A673 (cell line): ENCODE data around the gene RBSN. TPM values are rescaled to one million over a fixed set of nuclear protein-coding genes. Genes with fewer than 3 reads are reported as not detected.

Experiments used
- BruUV-seq: library from RNA; stranded (reverse); fragments of 400-500 nt; replicated peaks from 2 replicates; lab custom pipeline; 2021; lab: Mats Ljungman, UMichigan
- CTCF ChIA-PET: fragments of 300-600 bp; sonication (Branson Sonifier 250); formaldehyde crosslinking; loops from one replicate; lab custom pipeline; 2022; ENCODE audit warnings: antibody characterized with exemption; lab: Charles Lee
- POLR2A ChIA-PET: fragments of 300-600 bp; sonication (Branson Sonifier 250); formaldehyde crosslinking; loops from one replicate; lab custom pipeline; 2022; ENCODE audit warnings: antibody characterized with exemption; ENCODE audit not compliant: low non-redundant PET; lab: Charles Lee
- DNase-seq: peaks from one replicate; pipeline ENCODE4 v3.0.0-alpha.2; 2015; ENCODE audit warnings: low spot score
- H3K27ac ChIP-seq: fragments of 200-600 bp; sonication (generic); 2 replicates; pipeline ENCODE4 v1.5.1; 2016; ENCODE audit warnings: mixed run types, low read depth, mild to moderate bottlenecking, mixed read lengths, antibody characterized with exemption, low read length; ENCODE audit not compliant: poor library complexity, severe bottlenecking
- H3K27me3 ChIP-seq: fragments of 200-600 bp; sonication (generic); replicated peaks from 2 replicates; pipeline ENCODE4 v1.6.1; 2017; ENCODE audit warnings: mixed run types, low read depth, mild to moderate bottlenecking, mixed read lengths, antibody characterized with exemption, low read length; ENCODE audit not compliant: insufficient read depth, poor library complexity
- H3K36me3 ChIP-seq: fragments of 200-600 bp; sonication (generic); 2 replicates; pipeline ENCODE4 v1.6.1; 2016; ENCODE audit warnings: mixed run types, mild to moderate bottlenecking, mixed read lengths, antibody characterized with exemption, low read length; ENCODE audit not compliant: insufficient read depth, poor library complexity, severe bottlenecking
- H3K4me1 ChIP-seq: fragments of 200-600 bp; sonication (generic); 2 replicates; pipeline ENCODE4 v1.6.1; 2017; ENCODE audit warnings: mixed run types, mild to moderate bottlenecking, mixed read lengths, antibody characterized with exemption, low read length; ENCODE audit not compliant: insufficient read depth, poor library complexity, severe bottlenecking
- H3K4me3 ChIP-seq: fragments of 200-600 bp; sonication (generic); 2 replicates; pipeline ENCODE4 v1.5.1; 2016; ENCODE audit warnings: low read depth, mixed run types, mild to moderate bottlenecking, mixed read lengths, low read length; ENCODE audit not compliant: poor library complexity, severe bottlenecking
- H3K9me3 ChIP-seq: fragments of 200-600 bp; sonication (generic); 2 replicates; pipeline ENCODE4 v1.6.1; 2016; ENCODE audit warnings: mixed run types, low read depth, mild to moderate bottlenecking, mixed read lengths, antibody characterized with exemption, low read length; ENCODE audit not compliant: poor library complexity, severe bottlenecking
- CTCF ChIP-seq: fragments of 300-800, 200-600 bp; sonication (generic); conservative IDR thresholded peaks from 2 replicates; pipeline ENCODE4 v1.5.1; 2017; ENCODE audit warnings: low read depth, mild to moderate bottlenecking, antibody characterized with exemption, low read length, moderate library complexity, mixed read lengths
- EZH2 ChIP-seq: fragments of 200-600 bp; sonication (generic); IDR thresholded peaks from 2 replicates; pipeline ENCODE4 v1.6.1; 2017; ENCODE audit warnings: borderline replicate concordance, low read depth, mild to moderate bottlenecking, mixed read lengths, antibody characterized with exemption, low read length; ENCODE audit not compliant: poor library complexity, severe bottlenecking
- intact Hi-C: fragments of 100-400 bp; cut with micrococcal nuclease; formaldehyde crosslinking; loops from one replicate; pipeline ENCODE4 v1.10.0; 2022; ENCODE audit not compliant: unreplicated experiment
- total RNA-seq: library from RNA; stranded (reverse); gene quantifications from 2 replicates; pipeline ENCODE4 v1.2.3, GENCODE V29; 2021

RBSN gene
- total RNA-seq, 1 experiment from 2014 or later: 31.2 TPM

DNA sequence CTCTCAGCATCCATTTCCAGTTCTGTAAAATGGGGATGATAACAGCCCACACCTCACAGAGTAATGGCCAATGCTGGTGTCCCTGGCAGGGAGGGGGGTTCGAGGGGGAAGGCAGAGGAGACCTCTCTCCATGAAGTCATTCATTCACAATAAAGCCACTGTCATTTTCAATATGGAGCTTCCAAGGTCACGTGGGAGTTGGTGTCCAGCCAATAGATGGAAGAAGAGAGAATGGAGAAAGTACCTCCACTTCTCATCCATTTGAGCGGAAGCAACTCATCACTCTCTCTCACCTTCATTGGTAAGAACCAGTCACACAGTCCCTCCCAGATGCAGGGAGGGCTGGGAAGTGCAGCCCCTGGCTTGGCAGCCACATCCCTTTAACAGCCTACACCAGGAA, 14.9 kb upstream of the RBSN start:
- ChIA-PET CTCF (interaction anchor here (0.6 kb wide), 1 partner anchor 9 kb away, joined by 4 read pairs; no protein-coding TSS in a partner anchor), POLR2A (no interaction called here)
- Histone ChIP-seq H3K4me1 (no peaks in the 10 kb centered on the region), H3K27ac (no peak overlapping the region), H3K27me3 (no peaks in the 10 kb centered on the region), H3K36me3 (no peaks in the 10 kb centered on the region), H3K4me3 (no peak overlapping the region), H3K9me3 (no peaks in the 10 kb centered on the region)
- BruUV-seq: no TSS peak
- no peak for DNase-seq
- TF ChIP-seq CTCF (no peak), EZH2 (no peak)
- intact Hi-C loops: no loop called here

DNA sequence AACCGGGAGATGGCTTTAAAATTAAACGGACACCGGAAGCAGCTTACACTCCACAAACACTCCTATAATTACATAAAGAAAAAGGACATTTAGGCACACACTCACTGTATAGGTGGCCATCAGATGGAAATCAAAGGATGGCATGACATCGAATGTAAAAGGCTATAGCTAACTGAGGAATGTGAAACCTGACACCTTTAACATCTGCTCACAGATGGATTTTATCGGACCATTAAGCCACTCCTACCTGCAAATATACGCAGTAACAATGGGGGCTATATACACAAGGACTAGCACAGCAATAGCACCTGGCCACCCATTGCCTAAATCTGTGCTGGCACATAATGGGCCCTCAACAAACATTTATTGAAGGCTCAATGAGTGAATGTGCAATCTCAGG, 14.5 kb upstream of the RBSN start:
- TF ChIP-seq CTCF: no peak
- TF ChIP-seq EZH2: no peak
- H3K4me1 ChIP-seq: no peaks in the 10 kb centered on the region
- H3K36me3 ChIP-seq: no peaks in the 10 kb centered on the region
- intact Hi-C loops: no loop called here
- no peaks in the 10 kb centered on the region for H3K27me3 ChIP-seq
- ChIA-PET CTCF (interaction anchor here (0.6 kb wide), 1 partner anchor 9 kb away, joined by 4 read pairs; no protein-coding TSS in a partner anchor), POLR2A (no interaction called here)
- no peak overlapping the region for H3K4me3 ChIP-seq
- H3K27ac ChIP-seq: no peak overlapping the region
- BruUV-seq: no TSS peak
- H3K9me3 ChIP-seq: no peaks in the 10 kb centered on the region
- DNase-seq: peak; percentile 16

DNA sequence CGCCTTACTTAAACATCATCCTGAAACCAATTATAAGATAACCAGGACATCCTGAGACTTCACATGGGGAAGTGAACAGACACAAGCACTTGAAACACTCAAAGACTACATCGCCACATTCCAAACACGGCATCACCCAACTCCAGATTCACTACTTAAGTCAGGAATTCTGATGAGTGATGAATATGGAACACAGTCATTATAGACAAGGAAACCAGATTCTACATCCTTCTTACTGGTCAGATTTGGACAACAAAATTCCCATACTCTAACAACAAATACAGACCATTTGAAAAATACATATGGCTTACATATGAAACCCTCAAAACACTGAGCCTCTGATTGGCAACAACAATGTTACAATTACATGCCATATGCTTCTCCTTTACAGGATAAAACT, 13.1 kb upstream of the RBSN start:
- no peak overlapping the region for H3K4me3 ChIP-seq
- no peaks in the 10 kb centered on the region for H3K9me3 ChIP-seq
- intact Hi-C loops: no loop called here
- ChIA-PET CTCF (no interaction called here), POLR2A (no interaction called here)
- no peak for DNase-seq
- no TSS peak for BruUV-seq
- H3K27me3 ChIP-seq: no peaks in the 10 kb centered on the region
- no peaks in the 10 kb centered on the region for H3K4me1 ChIP-seq
- no peak for TF ChIP-seq EZH2
- no peak for TF ChIP-seq CTCF
- no peaks in the 10 kb centered on the region for H3K36me3 ChIP-seq
- no peak overlapping the region for H3K27ac ChIP-seq
